SK-N-MC (cell line): ENCODE measurements around the gene SEC61A1.

Source experiments
- DNase-seq: peaks from one replicate; pipeline ENCODE4 v3.0.0-alpha.2; 2011; ENCODE audit warnings: low read depth, low spot score
- H3K27ac ChIP-seq: fragments of 200-600 bp; sonication (generic); 2 replicates; pipeline ENCODE4 v1.5.1; 2016; ENCODE audit warnings: mixed run types
- H3K36me3 ChIP-seq: fragments of 200-600 bp; sonication (generic); 2 replicates; pipeline ENCODE4 v1.6.1; 2017; ENCODE audit warnings: antibody characterized with exemption, low read length, mixed read lengths; ENCODE audit not compliant: insufficient read depth
- H3K4me3 ChIP-seq: fragments of 200-600 bp; sonication (generic); 2 replicates; pipeline ENCODE4 v1.5.1; 2016
- H3K9ac ChIP-seq: fragments of 200-600 bp; sonication (generic); 2 replicates; pipeline ENCODE4 v1.8.0; 2017; ENCODE audit warnings: mixed run types, mixed read lengths; ENCODE audit not compliant: insufficient read length
- H3K9me3 ChIP-seq: fragments of 200-600 bp; sonication (generic); 2 replicates; pipeline ENCODE4 v1.6.1; 2017; ENCODE audit warnings: low read depth, mild to moderate bottlenecking, antibody characterized with exemption, low read length, moderate library complexity, mixed read lengths
- EZH2 ChIP-seq: fragments of 200-600 bp; sonication (generic); IDR thresholded peaks from one replicate; pipeline ENCODE4 v1.6.1; 2017; ENCODE audit warnings: antibody characterized with exemption
- FOXP2 ChIP-seq: optimal IDR thresholded peaks from 2 replicates; pipeline ENCODE3; 2011; ENCODE audit warnings: mild to moderate bottlenecking, moderate library complexity; ENCODE audit not compliant: insufficient read depth; ENCODE audit errors: extremely low read length, control extremely low read depth
- POLR2AphosphoS5 ChIP-seq: IDR thresholded peaks from 2 replicates; pipeline ENCODE4 v1.6.1; 2012; ENCODE audit warnings: mild to moderate bottlenecking, low read depth, low read length, borderline replicate concordance

Gene SEC61A1

DNA sequence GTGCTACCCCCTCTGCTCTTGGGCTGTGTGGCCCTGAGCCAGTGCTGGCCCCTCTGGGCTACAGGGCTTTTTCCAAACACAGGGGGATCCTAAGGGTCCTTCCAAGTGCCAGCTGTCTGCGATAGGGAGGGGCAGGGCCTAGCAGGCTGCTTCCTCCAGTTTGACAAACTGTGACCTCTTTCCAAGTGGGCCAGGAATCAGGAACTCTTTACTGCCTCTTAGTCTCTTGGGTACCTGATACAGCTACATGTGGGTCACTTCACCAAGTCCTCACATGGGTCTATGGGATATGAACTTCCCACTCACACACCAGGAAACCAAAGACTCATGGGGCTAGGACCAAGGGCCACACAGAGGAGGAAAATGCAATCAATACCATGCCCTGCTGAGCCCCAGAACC lies 25.4 kb downstream of the SEC61A1 start:
- Histone ChIP-seq H3K9me3 (no peaks in the 10 kb centered on the region), H3K9ac (peak overlapping the region; percentile 4), H3K27ac (peak overlapping the region; percentile 48), H3K4me3 (no peak overlapping the region), H3K36me3 (peaks cover 66% of the 10 kb centered on the region)
- no peak for TF ChIP-seq FOXP2
- no peak for TF ChIP-seq POLR2AphosphoS5
- TF ChIP-seq EZH2 = no peak
- no peak for DNase-seq

DNA sequence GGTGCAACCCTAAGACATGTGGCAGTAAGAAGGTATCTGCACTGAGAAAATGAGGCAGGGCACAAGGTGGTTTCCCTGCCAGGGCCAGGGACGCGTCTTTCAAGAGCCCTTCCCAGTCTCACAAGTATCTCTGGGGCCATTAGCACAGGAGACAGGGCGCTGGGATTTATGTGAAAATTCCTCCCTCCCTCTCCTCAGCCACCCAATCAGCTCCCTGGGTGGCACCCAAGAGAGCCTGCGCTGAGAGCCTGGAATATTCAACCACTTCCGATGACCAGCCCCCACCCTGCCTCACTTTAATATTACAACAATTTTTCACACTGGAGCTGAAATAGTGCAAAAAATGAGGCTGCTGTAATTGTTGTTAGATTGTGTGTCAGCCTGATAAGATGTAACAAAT lies 26.1 kb downstream of the SEC61A1 start:
- Histone ChIP-seq H3K9me3 (no peaks in the 10 kb centered on the region), H3K36me3 (peaks cover 66% of the 10 kb centered on the region), H3K9ac (peak overlapping the region; percentile 4), H3K4me3 (peak overlapping the region; percentile 10; the same call in 1 of the 2 replicates), H3K27ac (peak overlapping the region; percentile 65)
- peak; percentile 37 for DNase-seq
- TF ChIP-seq EZH2 = no peak
- TF ChIP-seq FOXP2 = no peak
- TF ChIP-seq POLR2AphosphoS5 = no peak

GRCh38 chr3:128078875-128079274 lies 26.6 kb downstream of the SEC61A1 start:
- no peak for DNase-seq
- no peak for TF ChIP-seq FOXP2
- TF ChIP-seq EZH2 = no peak
- TF ChIP-seq POLR2AphosphoS5 = no peak
- Histone ChIP-seq H3K9me3 (no peaks in the 10 kb centered on the region), H3K27ac (peak overlapping the region; percentile 65), H3K9ac (no peak overlapping the region), H3K36me3 (peaks cover 65% of the 10 kb centered on the region), H3K4me3 (peak overlapping the region; percentile 10; the same call in 1 of the 2 replicates)

DNA sequence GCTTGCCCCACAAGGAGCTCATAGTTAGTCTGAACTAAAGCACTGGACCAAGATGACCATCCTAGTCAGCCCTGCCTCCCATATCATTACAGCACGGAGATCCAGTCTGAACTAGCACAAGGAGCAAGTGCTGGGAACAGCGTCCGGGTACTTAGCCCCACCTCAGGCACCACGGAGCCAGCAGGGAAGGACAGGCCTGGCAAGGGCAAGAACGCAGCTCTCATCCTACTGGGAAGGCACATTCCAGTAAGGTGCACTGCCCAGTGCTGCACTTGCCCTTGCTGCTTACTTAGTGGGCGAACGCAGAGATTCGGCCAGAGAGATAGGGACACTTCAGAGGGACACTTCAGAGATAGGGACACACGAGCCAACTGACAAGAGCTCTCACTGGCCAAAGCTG lies 27.6 kb downstream of the SEC61A1 start:
- no peak overlapping the region for H3K4me3 ChIP-seq
- H3K36me3 ChIP-seq = peaks cover 69% of the 10 kb centered on the region
- no peaks in the 10 kb centered on the region for H3K9me3 ChIP-seq
- H3K9ac ChIP-seq = no peak overlapping the region
- peak overlapping the region; percentile 22; the same call in 1 of the 2 replicates for H3K27ac ChIP-seq
- no peak for DNase-seq
- TF ChIP-seq FOXP2 = no peak
- no peak for TF ChIP-seq EZH2
- TF ChIP-seq POLR2AphosphoS5 = no peak

GRCh38 chr3:128080323-128081080 lies 28.3 kb downstream of the SEC61A1 start:
- no peaks in the 10 kb centered on the region for H3K9me3 ChIP-seq
- TF ChIP-seq POLR2AphosphoS5 (no peak), FOXP2 (no peak), EZH2 (no peak)
- H3K9ac ChIP-seq = no peak overlapping the region
- H3K27ac ChIP-seq = peak overlapping the region; percentile 22; the same call in 1 of the 2 replicates
- no peak overlapping the region for H3K4me3 ChIP-seq
- peaks cover 73% of the 10 kb centered on the region for H3K36me3 ChIP-seq
- no peak for DNase-seq

DNA sequence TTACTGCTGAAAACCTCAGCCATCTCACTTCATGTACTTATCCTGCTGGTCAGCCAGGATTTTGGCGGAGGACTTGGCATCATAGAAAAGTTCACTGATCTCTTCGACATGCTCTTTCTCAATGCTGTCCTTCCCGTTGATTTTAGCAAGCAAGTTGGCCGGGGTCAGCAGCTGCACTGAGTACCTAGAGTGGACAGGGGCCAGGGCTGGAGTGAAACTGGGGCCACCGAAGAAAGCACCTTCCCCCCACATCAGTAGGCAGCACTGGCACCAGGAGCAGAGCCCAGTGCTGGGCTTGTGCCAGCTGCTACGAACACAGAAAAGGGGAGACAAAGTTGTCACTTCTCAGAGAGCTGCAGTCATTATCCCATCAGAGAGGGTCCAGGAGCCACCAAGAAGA lies 29.0 kb downstream of the SEC61A1 start:
- no peak for DNase-seq
- Histone ChIP-seq H3K27ac (peak overlapping the region; percentile 22; the same call in 1 of the 2 replicates), H3K36me3 (peaks cover 80% of the 10 kb centered on the region), H3K9me3 (no peaks in the 10 kb centered on the region), H3K4me3 (no peak overlapping the region), H3K9ac (no peak overlapping the region)
- TF ChIP-seq POLR2AphosphoS5 (no peak), FOXP2 (no peak), EZH2 (no peak)

GRCh38 chr3:128081846-128082245 lies 29.6 kb downstream of the SEC61A1 start:
- no peak overlapping the region for H3K9ac ChIP-seq
- no peak for DNase-seq
- no peaks in the 10 kb centered on the region for H3K9me3 ChIP-seq
- no peak overlapping the region for H3K27ac ChIP-seq
- H3K4me3 ChIP-seq = no peak overlapping the region
- H3K36me3 ChIP-seq = peaks cover 86% of the 10 kb centered on the region
- TF ChIP-seq POLR2AphosphoS5 = no peak
- no peak for TF ChIP-seq EZH2
- no peak for TF ChIP-seq FOXP2

DNA sequence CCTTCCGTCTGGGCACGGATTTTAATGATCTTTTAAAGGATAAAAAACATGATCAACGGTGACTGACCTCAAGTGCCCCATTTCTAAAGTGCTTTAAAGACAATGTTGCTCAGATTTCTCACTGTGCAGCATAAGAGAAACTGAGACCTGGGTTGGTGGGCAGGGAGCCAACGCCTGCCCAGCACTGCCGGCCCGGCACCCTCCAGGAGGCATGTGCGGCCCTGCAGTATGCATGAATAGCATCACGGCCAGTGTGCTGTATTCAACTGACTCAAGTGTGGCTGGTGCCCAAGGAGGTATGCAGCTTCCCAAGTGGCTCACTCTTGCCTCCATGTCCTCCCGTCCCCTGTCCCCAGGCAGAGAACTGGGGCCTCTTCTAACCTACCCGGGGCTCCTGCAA lies 30.3 kb downstream of the SEC61A1 start:
- Histone ChIP-seq H3K4me3 (no peak overlapping the region), H3K36me3 (peaks cover 93% of the 10 kb centered on the region), H3K9me3 (no peaks in the 10 kb centered on the region), H3K9ac (no peak overlapping the region), H3K27ac (no peak overlapping the region)
- DNase-seq = no peak
- TF ChIP-seq POLR2AphosphoS5 = no peak
- TF ChIP-seq EZH2 = no peak
- TF ChIP-seq FOXP2 = no peak

GRCh38 chr3:128083396-128083795 lies 31.2 kb downstream of the SEC61A1 start:
- DNase-seq = no peak
- no peak overlapping the region for H3K27ac ChIP-seq
- no peaks in the 10 kb centered on the region for H3K9me3 ChIP-seq
- no peak overlapping the region for H3K9ac ChIP-seq
- H3K36me3 ChIP-seq = peaks cover 95% of the 10 kb centered on the region
- H3K4me3 ChIP-seq = no peak overlapping the region
- TF ChIP-seq POLR2AphosphoS5 (no peak), EZH2 (no peak), FOXP2 (no peak)
